Stomach (tissue), 4 donors: ENCODE results near the gene HNF4A.
"Not testable (repeated sequence)": the region's sequence is repeated elsewhere in the genome, so short reads cannot be mapped to it uniquely, and the experiment has no call there.

ENCODE experiments used
- CTCF ChIP-seq, 7 experiments: fragments of 450-650 bp in 4 of 7; fragments of 200-600 bp in 3 of 7; sonication (generic) in 3 of 7; IDR thresholded peaks; one replicate each; pipeline ENCODE4 v1.5.1; 2016 to 2019; ENCODE audit warnings: antibody characterized with exemption in 7 of 7, control low read depth in 2 of 7, mild to moderate bottlenecking in 1 of 7
- POLR2A ChIP-seq, 4 donors: fragments of 450-650 bp; IDR thresholded peaks; one replicate each; pipeline ENCODE4 v1.6.1; 2016; ENCODE audit warnings: antibody characterized with exemption in 4 of 4, control low read depth in 2 of 4, mild to moderate bottlenecking in 1 of 4, moderate library complexity in 1 of 4

DNA sequence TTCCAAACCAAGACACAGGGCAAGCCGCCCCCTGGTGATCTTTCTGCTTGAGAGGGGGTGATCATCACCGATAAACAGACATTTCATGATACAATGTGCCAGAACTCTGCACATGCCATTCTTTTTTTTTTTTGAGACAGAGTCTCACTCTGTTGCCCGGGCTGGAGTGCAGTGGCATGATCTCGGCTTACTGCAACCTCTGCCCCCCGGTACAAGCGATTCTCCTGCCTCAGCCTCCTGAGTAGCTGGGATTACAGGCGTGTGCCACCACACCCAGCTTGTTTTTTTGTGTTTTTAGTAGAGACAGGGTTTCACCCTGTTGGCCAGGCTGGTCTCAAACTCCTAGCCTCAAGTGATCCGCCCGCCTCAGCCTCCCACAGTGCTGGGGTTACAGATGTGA, 116.8 kb downstream of the HNF4A start:
- TF ChIP-seq POLR2A, CTCF (IDR thresholded peaks at IDR 0.05): not testable (repeated sequence)
